HG03097 (cell line): Measurements from ENCODE around the gene TGFBRAP1.
"Not testable (repeated sequence)": the region's sequence is repeated elsewhere in the genome, so short reads cannot be mapped to it uniquely, and the experiment has no call there.

Source experiments
- ATAC-seq: cut with Tn5 transposase; IDR thresholded peaks from one replicate; pipeline ENCODE4 v1.9.1; 2021; ENCODE audit not compliant: unreplicated experiment, low FRiP score

TGFBRAP1 gene

GRCh38 chr2:105358593-105358992 lies 29.1 kb upstream of the TGFBRAP1 start:
- ATAC-seq: no peak

- no peak for ATAC-seq
These were observed 27.6 kb upstream of the TGFBRAP1 start for GRCh38 chr2:105357122-105357521.

- ATAC-seq: no peak
These were observed 15.3 kb upstream of the TGFBRAP1 start for GRCh38 chr2:105344704-105345345.

GRCh38 chr2:105339414-105339813 lies 9.9 kb upstream of the TGFBRAP1 start:
- no peak for ATAC-seq

GRCh38 chr2:105338020-105338385 lies 8.5 kb upstream of the TGFBRAP1 start:
- no peak for ATAC-seq

- ATAC-seq: peak; percentile 81
These were observed 7.8 kb upstream of the TGFBRAP1 start, which contains the start of gene C2orf49 for GRCh38 chr2:105337122-105338019. TSS of gene C2orf49 (plus strand) at chr2:105337540. CDS start at chr2:105337588, 48 bp downstream.

GRCh38 chr2:105336786-105337121 lies 7.2 kb upstream of the TGFBRAP1 start:
- ATAC-seq: no peak

- ATAC-seq: no peak
These were observed 5.9 kb upstream of the TGFBRAP1 start for GRCh38 chr2:105335469-105335868.

- no peak for ATAC-seq
These were observed 4.7 kb upstream of the TGFBRAP1 start for GRCh38 chr2:105334211-105334610.

GRCh38 chr2:105330681-105331375 lies 1.3 kb upstream of the TGFBRAP1 start:
- no peak for ATAC-seq

- no peak for ATAC-seq
These were observed 359 bp downstream of the TGFBRAP1 start for GRCh38 chr2:105329197-105329554.

GRCh38 chr2:105328281-105329196 lies 996 bp downstream of the TGFBRAP1 start:
- ATAC-seq: no peak

- no peak for ATAC-seq
These were observed 1.8 kb downstream of the TGFBRAP1 start for GRCh38 chr2:105327690-105328089.

- not testable (repeated sequence) for ATAC-seq
These were observed 2.3 kb downstream of the TGFBRAP1 start for GRCh38 chr2:105327271-105327670.

GRCh38 chr2:105325389-105325963 lies 4.1 kb downstream of the TGFBRAP1 start:
- ATAC-seq: no peak

- ATAC-seq: no peak
These were observed 4.8 kb downstream of the TGFBRAP1 start for GRCh38 chr2:105324732-105325131.

GRCh38 chr2:105324101-105324500 lies 5.4 kb downstream of the TGFBRAP1 start:
- ATAC-seq: no peak

- ATAC-seq: no peak
These were observed 6.4 kb downstream of the TGFBRAP1 start for GRCh38 chr2:105323111-105323510.

- ATAC-seq: no peak
These were observed 7.5 kb downstream of the TGFBRAP1 start for GRCh38 chr2:105321875-105322646.
